GM21717 (cell line): ENCODE data around the gene SMPDL3A.
A peak's percentile ranks its signal among the peaks of the same experiment; 100 is the strongest.

ENCODE experiments used
- ATAC-seq: cut with Tn5 transposase; IDR thresholded peaks from one replicate; pipeline ENCODE4 v1.9.1; 2021; ENCODE audit warnings: mild to moderate bottlenecking, moderate library complexity; ENCODE audit not compliant: unreplicated experiment

SMPDL3A gene

DNA sequence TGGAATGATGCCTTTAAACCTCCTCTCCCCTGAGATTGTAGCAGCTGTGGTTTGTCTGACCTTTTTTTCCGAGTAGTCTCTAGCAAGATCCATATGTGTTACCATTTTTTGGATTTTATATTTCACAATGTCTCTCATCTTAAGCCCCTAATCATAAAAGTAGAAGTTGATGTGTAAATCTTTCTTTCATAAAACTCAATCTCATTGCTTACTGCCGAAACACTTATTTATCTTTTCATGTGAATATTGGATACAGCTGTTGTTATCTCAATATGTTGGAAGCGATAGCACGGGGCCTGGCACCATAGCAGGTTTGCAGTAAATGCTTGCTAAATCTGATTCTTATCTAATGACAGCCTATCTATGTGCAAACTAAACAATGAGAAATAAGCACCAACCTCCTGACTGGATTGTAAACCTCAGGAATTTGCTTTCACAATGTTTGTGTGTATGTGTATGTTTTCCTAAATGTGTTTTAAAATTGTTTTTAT, 14.2 kb downstream of the SMPDL3A start:
- no peak for ATAC-seq

- ATAC-seq = no peak
These were observed 16.0 kb downstream of the SMPDL3A start for GRCh38 chr6:122804962-122805485.

GRCh38 chr6:122806291-122806690, 17.2 kb downstream of the SMPDL3A start:
- ATAC-seq = no peak

DNA sequence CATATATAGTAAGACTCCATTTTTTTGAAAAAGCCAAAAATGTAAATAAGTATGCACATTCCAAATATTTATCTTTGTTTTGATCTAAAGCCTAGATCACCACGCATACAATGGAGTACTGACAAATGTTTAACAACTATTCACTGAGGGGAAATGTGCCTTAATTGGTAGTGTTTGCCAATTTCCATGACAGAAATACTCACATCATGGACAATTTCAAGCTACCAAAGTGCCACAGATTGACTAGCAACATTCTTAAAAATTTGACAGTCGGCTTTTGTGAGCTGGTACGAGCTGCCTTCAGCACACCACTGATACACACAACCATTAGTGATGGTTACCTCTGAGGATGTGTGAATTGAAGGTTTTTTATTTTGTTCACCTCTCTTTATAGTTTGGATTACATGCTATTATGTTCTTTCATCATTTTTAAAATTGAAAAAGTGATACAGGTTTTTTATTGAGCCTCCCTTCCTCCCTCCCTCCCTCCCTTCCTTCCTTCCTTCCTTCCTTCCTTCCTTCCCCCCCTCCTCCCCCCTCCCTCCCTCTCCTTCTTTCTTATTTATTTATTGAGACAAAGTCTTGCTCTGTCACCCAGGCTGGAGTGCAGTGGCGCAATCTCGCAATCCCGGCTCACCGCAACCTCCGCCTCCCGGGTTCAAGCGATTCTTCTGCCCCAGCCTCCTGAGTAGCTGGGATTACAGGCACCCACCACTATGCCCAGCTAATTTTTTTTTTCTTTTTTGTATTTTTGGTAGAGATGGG, 19.2 kb downstream of the SMPDL3A start:
- no peak for ATAC-seq

DNA sequence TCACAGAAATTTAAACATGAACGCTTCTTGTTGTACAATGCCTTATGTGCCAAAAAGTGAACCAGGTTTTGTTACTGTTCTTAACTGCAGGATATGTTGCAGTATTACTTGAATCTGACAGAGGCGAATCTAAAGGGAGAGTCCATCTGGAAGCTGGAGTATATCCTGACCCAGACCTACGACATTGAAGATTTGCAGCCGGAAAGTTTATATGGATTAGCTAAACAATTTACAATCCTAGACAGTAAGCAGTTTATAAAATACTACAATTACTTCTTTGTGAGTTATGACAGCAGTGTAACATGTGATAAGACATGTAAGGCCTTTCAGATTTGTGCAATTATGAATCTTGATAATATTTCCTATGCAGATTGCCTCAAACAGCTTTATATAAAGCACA, 19.9 kb downstream of the SMPDL3A start:
- no peak for ATAC-seq

DNA sequence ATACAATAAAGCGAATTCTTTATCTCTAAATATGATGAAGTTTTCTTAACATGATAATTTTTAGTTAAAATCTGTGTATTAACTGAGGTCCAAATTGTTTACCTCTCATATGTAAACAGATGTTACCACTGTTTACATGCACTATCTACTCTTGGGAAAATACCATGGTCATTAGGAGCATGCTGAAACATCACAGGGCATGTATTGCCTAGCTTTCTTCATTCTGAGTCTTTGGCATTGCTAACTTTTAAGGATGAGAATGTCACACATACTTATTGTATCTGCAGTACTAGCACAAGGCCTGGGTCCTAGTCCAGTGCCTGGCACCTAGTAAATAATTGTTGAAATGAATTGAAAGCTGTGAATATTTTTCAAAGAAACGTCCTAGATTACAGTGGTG, 20.6 kb downstream of the SMPDL3A start:
- no peak for ATAC-seq

DNA sequence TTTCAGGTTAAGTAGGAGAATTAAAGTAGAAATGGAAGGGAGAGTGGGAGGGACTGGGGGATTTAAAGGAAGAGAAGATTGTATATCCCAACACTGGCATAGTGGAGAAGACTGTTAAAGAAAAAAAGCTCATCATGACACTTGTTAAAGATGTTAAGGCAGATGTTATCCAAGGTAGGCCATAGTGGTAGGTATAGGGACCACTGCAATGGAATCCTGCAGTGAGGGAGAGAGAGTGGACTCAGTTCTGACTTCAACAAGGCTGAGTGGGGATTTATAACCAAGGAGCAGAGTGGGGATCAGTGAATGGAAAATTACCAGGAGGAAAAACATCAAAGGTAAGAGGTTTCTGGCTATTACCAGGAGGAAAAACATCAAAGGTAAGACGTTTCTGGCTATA, 21.1 kb downstream of the SMPDL3A start:
- ATAC-seq = no peak

- no peak for ATAC-seq
These were observed 28.3 kb downstream of the SMPDL3A start for GRCh38 chr6:122817358-122817757.

GRCh38 chr6:122817766-122818165, 28.7 kb downstream of the SMPDL3A start:
- no peak for ATAC-seq

DNA sequence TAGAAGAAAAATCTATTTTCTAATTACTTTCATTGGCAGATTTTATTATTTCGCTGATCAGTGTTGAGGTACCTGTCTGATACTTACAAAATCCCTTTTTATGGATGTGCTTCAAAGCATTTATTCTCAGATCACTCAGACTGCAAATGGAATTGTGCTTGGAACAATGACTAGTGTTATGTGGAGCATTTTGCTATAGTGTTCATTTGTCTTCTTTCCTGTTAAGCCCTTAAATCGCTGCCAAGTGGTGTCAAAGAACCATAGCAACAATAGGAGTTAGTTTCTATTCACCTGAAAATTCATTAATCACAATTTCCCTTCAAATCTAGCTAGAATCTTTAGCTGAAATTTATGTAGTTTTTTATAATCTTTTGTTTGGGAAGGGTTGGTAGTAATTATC, 29.8 kb downstream of the SMPDL3A start:
- no peak for ATAC-seq

GRCh38 chr6:122821095-122821494, 32.0 kb downstream of the SMPDL3A start:
- no peak for ATAC-seq

GRCh38 chr6:122825163-122825562, 36.1 kb downstream of the SMPDL3A start:
- ATAC-seq = no peak

DNA sequence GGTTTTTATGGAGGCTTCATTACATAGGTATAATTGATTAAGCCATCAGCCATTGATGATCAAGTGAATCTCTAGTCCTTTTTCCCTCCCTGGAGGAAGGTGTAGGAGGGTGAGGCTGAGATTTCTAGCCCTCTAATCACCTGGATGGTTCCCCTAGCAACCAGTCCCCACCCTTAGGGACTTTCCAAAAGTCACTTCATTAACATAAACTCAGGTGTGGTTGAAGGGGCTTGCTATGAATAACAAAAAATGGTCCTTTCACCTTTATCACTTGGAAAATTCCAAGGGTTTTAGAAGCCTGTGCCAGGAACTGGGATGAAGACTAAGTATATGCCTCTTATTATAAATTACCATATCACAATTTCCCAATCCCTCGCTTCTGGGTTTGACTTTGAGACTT, 40.4 kb downstream of the SMPDL3A start:
- ATAC-seq = no peak

DNA sequence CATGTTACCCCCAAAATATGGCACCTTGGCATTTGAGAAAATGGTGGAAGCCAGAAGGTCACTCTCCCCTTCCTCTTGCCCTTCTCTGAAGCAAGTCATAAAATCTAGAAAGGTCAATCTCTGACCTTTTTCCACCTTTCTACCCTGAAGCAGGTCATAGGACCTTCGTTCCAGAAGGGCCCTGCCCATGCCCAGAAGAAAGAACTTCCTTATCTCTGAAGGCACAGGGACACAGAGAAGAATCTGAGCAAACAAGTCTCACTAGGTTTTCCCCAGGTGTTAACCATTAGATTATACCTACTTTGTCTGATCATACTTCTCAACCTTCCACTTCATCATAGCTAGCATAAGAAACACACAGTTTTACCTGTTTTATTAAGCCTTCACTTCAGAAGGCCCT, 42.5 kb downstream of the SMPDL3A start:
- no peak for ATAC-seq

GRCh38 chr6:122832459-122832858, 43.4 kb downstream of the SMPDL3A start:
- no peak for ATAC-seq

DNA sequence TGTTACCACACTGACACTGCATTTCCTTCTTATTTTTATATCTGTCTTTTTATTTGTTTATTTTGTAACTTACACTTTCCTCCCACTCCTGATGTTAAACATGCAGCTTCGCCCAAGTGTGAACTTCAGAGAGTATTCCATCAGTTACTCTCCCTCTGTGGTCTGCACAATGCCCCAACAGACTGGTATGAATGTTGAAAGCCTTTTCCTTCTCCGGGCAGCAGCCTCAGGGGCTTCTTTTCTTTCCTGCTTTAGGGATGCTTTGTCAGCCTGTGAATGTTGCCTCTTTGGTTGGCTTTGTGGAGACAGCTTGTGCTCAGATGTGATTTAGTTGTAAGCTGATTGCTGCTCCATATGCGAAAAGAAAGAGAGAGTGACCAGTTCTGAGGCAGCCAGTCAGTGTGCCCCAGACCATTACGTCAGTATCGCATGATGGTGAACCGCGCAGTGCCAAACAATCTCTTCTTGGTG, 44.0 kb downstream of the SMPDL3A start:
- no peak for ATAC-seq

DNA sequence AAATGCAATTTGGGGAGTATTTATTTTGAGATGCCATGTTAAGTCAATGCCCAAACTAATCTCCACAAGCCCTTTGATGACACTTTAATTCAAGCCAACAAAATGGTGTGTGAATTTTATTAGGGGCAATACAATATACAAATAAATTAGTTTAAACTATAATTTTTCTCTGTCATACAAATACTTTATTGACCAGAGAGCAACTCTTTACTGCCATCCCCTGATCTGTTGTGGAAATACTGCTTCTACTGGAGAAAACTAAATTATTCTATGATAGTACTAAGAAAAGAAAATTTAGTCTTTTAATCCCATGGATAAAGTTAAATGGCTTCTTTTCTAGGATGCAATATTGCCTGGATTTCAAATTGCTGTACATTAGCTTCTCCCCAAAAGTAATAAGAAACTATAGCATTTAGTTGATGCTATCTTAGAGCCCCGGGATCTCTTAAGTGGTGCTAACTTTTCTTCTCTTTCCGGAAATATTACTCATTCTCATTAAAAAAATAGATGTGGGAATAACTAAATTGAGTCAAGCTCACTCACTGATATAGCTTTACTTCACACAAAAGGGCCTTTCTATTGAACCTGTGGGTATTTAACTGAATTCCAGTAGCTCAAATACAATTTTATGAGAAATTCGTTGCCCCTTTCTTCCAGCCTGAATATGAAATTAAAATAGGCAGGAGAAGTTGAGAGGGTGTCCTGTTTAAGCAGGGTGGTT, 49.2 kb downstream of the SMPDL3A start:
- ATAC-seq = no peak

DNA sequence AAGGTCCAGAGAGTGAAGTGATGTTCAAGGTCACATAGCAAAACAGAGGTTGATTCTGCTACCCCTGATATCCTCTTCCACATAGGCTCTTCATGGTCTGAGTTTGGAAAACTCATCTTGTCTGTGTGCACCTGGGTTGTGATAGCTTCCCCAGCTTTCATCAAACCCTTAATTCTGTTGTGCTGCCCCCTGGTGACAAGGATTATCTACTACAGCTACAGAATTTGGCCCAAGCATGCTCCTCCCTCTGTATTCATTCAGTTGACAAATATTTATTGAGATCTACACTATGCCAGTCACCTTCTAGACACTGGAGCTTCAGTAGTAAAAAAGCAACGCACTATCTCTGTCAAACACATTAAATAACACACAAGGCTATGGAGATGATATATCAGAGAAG, 50.4 kb downstream of the SMPDL3A start:
- peak; percentile 83 for ATAC-seq

DNA sequence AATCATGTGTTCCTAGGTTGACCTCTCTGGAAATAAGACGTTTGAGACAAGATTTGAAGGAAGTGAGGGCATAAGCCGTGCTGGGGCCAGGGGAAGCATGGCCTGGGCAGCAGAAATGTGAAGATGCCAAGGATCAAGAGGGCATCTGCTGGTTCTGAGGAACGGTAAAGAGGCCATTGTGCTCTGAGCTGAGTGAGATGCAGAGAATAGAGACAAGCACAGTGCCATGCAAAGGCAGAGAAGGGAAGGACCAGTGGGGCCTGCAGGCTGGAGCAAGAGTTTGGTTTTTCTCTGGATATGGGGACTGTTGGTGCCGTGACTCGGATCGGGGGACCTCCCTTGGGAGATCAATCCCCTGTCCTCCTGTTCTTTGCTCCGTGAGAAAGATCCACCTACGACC, 50.8 kb downstream of the SMPDL3A start:
- ATAC-seq = no peak

GRCh38 chr6:122845464-122845863, 56.4 kb downstream of the SMPDL3A start:
- no peak for ATAC-seq

DNA sequence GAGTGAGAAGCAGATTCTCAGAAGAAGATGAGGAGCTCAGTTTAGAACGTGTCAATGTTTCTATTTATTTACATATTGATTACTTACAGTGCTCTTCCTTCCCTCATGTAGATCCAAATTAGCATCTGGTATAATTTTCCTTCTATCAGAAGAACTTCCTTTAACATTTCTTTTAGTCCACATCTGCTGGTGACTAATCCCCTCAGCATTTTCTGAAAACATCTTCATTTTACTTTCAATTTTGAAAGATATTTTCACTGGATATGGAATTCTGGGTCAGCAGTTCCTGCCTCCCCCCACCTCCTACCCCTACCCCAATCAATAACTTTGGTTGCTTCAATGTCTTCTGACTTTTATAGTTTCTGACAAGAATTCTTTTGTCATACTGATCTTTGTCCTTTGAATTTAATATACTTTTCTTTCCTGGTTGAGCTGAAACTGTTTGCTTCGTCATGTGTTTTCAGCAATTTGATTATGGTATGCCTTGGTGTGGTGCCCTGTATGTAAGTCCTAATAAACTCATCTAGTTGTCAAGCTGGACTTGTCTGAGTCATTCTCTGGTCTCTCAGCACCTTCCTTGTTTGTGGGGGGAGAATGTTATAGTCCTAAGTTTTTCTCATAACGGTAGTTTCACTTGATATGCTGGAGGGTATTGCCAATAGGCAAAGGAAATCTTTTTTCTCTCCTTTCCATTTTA, 57.0 kb downstream of the SMPDL3A start:
- no peak for ATAC-seq
